ENCODE measurements around the gene HAND2. TPM values are rescaled to one million over a fixed set of nuclear protein-coding genes. Genes with fewer than 3 reads are reported as not detected.

The HAND2 gene
- total RNA-seq, 1 donor from 2014 or later = not detected

DNA sequence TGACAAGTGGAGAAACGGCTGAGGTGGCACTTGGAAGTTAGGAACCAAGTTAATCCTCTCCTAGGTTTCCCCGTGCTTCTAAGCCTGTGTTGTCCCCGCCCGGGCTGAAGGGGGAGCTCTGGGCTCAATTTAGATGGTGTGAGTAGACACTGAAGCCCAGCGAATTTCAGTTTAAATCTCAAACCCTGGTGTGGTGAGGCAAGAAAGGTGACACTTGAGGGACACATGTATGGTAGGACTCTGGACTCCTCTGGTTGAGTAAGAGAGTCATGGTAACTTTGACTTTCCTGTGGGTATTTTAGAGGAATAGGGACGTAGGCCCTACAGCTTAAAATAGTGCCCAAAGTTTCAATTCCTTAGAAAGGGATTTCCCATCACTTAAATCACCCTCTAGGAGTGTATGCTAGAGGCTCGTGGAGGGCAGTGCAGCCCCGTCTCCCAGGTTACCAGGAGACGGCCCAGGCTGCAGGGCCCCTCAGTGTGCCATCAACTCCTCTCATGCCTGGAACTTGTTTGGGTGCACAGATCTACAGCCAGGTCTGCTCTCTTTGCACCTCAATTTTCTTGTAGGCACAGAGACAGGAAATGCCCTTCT lies 24.0 kb downstream of the HAND2 start:
- H3K4me3 ChIP-seq (ENCODE audit: low read depth, low read length) = no peak overlapping the region
- no peak for DNase-seq (ENCODE audit: low read depth)
- TF ChIP-seq, protein P1, sequence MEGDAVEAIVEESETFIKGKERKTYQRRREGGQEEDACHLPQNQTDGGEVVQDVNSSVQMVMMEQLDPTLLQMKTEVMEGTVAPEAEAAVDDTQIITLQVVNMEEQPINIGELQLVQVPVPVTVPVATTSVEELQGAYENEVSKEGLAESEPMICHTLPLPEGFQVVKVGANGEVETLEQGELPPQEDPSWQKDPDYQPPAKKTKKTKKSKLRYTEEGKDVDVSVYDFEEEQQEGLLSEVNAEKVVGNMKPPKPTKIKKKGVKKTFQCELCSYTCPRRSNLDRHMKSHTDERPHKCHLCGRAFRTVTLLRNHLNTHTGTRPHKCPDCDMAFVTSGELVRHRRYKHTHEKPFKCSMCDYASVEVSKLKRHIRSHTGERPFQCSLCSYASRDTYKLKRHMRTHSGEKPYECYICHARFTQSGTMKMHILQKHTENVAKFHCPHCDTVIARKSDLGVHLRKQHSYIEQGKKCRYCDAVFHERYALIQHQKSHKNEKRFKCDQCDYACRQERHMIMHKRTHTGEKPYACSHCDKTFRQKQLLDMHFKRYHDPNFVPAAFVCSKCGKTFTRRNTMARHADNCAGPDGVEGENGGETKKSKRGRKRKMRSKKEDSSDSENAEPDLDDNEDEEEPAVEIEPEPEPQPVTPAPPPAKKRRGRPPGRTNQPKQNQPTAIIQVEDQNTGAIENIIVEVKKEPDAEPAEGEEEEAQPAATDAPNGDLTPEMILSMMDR (conservative IDR thresholded peaks at IDR 0.05; ENCODE audit: low read depth, low read length) = peak; percentile 73

DNA sequence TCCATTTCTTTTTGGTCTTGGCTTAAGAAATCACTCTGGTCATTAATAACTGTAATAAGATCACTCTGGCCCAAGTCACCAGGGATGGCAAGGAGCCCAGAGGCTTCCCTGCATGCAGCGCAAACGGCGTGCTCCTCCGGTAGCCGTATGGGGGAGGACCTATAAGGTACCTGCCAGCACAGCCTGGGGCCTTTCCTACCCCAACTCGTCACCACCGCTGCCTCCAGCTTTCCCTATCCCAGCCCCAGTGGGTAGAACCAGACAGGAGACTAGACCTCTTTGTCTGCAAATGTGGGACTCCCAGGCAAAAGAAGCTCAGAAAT lies 25.9 kb downstream of the HAND2 start:
- no peak for DNase-seq (ENCODE audit: low read depth)
- TF ChIP-seq, protein P1 (conservative IDR thresholded peaks at IDR 0.05; ENCODE audit: low read depth, low read length) = no peak
- H3K4me3 ChIP-seq (ENCODE audit: low read depth, low read length) = no peak overlapping the region

DNA sequence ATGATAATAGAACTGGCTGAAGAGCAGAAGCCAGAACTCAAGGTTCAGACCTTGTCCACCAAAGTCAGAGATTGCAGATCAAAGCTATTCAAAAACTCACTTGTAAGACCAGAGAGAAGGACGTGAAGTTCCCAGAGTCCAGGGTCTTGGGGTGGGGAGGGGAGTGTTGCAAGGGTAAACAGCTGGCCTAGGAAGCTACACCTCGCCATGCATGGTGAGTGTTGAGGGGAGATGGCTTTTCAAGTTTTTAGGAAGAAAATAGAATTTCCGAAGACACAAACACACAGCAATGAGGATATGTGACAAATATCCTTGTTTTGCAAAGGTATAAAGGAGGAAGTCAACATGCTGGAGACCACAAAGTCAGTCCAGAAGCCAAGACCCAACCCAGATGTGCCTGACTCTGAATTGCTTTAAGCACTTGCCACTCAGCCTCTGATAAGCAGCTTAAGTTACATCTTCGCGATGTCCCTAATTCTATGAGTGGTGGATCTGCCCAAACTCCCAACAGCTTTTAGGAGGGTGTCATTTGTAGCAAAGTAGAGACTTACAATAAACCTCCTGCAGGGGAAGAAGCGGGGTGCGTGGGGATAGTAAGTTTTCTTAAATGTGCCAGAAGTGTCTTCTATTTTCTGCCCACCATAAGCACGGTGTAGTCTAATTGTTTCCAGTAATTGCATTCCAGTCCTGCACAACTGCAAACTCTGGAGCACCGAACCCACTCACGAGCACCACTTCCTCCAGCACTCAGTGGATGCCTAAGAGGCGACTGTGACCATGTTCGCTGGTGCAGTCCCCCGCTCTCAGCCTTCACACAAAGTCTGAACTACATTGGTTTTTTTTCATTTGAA lies 26.5 kb downstream of the HAND2 start:
- TF ChIP-seq, protein P1 (conservative IDR thresholded peaks at IDR 0.05; ENCODE audit: low read depth, low read length) = no peak
- DNase-seq (ENCODE audit: low read depth) = no peak
- no peak overlapping the region for H3K4me3 ChIP-seq (ENCODE audit: low read depth, low read length)

DNA sequence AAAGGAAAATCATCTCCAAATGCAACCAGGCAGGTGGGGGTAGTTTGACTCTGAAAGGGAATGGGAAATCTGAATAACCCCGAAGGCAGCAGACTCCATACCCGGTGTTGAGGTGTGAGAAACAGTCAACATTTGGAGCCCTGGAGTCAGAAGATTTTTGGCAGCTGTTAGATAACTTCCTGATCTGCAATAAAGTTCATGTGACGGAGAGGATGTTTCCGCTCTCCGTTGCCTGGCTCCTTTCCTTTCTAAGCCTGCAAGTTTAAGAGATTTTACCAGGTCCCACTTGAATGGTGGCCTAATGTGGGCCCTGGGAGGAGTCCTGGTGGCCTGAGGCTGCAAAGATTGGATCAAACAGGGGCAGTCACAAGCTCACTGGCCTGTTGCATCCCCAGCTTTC lies 27.7 kb downstream of the HAND2 start:
- H3K4me3 ChIP-seq (ENCODE audit: low read depth, low read length) = no peak overlapping the region
- TF ChIP-seq, protein P1 (conservative IDR thresholded peaks at IDR 0.05; ENCODE audit: low read depth, low read length) = no peak
- DNase-seq (ENCODE audit: low read depth) = no peak

DNA sequence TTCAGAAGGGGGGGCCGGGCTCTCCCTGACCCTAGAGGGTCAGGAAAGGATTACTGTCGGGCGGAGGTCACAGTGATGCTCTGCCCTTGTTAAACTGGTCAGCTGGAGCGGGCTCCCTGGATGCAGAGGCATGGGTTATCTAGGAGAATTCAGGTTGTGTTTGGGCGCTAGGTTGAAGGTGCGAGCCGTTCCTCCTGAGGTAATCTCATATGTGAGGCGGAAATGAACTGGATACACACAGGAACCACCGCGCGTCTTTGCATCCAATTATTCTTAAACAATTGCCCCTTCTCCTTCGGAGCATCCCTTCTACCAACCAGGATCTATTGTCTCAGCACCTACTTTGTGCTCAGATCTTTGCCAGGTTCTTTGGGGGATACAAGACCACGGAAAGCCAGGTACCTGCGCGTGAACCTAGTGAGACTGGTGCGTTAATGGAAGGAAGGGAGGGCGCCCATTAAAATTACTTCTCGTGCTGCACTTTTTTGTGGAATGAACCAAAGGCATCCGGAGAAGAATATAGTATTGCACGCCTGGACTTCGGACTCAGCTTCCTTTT lies 28.4 kb downstream of the HAND2 start:
- TF ChIP-seq, protein P1 (conservative IDR thresholded peaks at IDR 0.05; ENCODE audit: low read depth, low read length) = no peak
- no peak overlapping the region for H3K4me3 ChIP-seq (ENCODE audit: low read depth, low read length)
- no peak for DNase-seq (ENCODE audit: low read depth)

DNA sequence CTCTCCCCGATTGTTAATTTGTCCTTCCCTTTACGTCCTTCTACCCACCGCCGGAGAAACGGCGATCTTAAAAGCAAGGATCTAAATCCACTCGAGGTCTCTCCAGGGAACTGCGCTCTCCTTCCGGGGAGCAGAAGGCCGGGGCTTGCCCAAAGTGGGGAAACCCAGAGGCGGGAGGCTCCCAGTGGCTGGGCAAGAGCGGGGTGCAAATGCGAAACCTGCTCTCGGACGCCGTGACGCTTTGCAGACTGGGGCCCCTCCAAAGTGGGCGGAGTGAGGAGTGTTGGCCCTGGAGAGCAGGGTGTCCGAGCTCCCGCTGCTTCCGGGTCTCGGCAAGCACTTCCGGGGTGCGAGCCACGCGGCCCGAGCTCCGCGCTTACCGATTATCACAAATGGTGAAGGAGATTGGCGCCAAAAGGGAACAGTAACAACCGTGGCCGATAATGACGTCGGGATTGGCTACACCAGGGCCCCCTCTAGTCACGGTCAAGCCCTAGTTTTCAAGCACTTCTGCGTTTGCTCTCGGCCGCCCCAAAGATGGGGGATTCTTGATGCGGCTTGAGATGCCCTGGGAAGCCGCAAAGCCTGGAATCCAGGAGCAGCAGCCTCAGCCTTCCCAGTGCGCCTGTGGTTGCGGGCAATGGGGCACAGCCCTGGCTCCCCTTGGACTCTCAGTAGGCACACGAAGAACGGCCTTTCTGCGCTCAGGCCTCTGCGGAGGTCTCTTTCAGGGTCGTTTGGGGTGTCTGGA lies 29.0 kb downstream of the HAND2 start:
- DNase-seq (ENCODE audit: low read depth) = no peak
- TF ChIP-seq, protein P1 (conservative IDR thresholded peaks at IDR 0.05; ENCODE audit: low read depth, low read length) = no peak
- H3K4me3 ChIP-seq (ENCODE audit: low read depth, low read length) = peak overlapping the region; percentile 34

Measured in epithelial cell of proximal tubule (primary cell).